Mesothelial cell of epicardium (in vitro differentiated cells): ENCODE data around the gene GXYLT2. TPM values are rescaled to one million over a fixed set of nuclear protein-coding genes. Genes with fewer than 3 reads are reported as not detected.

Source experiments
- DNase-seq, 2 experiments: peaks; one replicate each; pipeline ENCODE4 v3.0.0; 2021; ENCODE audit warnings: low spot score in 2 of 2; ENCODE audit not compliant: unreplicated experiment in 2 of 2
- H3K27ac Mint-ChIP-seq: 2 replicates; pipeline ENCODE4 v1.8.0; 2021; ENCODE audit warnings: mixed read lengths
- H3K27me3 Mint-ChIP-seq: 2 replicates; pipeline ENCODE4 v1.8.0; 2021; ENCODE audit warnings: low read depth, mixed read lengths
- H3K36me3 Mint-ChIP-seq: 2 replicates; pipeline ENCODE4 v1.8.0; 2021; ENCODE audit warnings: mixed read lengths
- H3K4me1 Mint-ChIP-seq: 2 replicates; pipeline ENCODE4 v1.8.0; 2021; ENCODE audit warnings: mixed read lengths
- H3K4me3 Mint-ChIP-seq: 2 replicates; pipeline ENCODE4 v1.8.0; 2021; ENCODE audit warnings: mild to moderate bottlenecking, moderate library complexity, mixed read lengths
- H3K9me3 Mint-ChIP-seq: 2 replicates; pipeline ENCODE4 v1.8.0; 2021; ENCODE audit warnings: mixed read lengths
- total RNA-seq: library from RNA; stranded (reverse); gene quantifications from 3 replicates; pipeline ENCODE4 v1.2.1, GENCODE V29; 2021
- TF ChIP-seq, protein P1 (sequence below): fragments of 200-600 bp; sonication (generic); IDR thresholded peaks from one replicate; pipeline ENCODE4 v1.5.0; 2021; ENCODE audit warnings: antibody characterized with exemption; ENCODE audit not compliant: unreplicated experiment

Gene GXYLT2
- total RNA-seq, 1 donor from 2014 or later, result 32.8 TPM

- H3K4me1 Mint-ChIP-seq, result peaks cover 14% of the 10 kb centered on the region
- H3K27ac Mint-ChIP-seq, result no peak overlapping the region
- TF ChIP-seq, protein P1, sequence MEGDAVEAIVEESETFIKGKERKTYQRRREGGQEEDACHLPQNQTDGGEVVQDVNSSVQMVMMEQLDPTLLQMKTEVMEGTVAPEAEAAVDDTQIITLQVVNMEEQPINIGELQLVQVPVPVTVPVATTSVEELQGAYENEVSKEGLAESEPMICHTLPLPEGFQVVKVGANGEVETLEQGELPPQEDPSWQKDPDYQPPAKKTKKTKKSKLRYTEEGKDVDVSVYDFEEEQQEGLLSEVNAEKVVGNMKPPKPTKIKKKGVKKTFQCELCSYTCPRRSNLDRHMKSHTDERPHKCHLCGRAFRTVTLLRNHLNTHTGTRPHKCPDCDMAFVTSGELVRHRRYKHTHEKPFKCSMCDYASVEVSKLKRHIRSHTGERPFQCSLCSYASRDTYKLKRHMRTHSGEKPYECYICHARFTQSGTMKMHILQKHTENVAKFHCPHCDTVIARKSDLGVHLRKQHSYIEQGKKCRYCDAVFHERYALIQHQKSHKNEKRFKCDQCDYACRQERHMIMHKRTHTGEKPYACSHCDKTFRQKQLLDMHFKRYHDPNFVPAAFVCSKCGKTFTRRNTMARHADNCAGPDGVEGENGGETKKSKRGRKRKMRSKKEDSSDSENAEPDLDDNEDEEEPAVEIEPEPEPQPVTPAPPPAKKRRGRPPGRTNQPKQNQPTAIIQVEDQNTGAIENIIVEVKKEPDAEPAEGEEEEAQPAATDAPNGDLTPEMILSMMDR, result no peak
- H3K9me3 Mint-ChIP-seq, result no peaks in the 10 kb centered on the region
- DNase-seq, result no peak
- no peaks in the 10 kb centered on the region for H3K27me3 Mint-ChIP-seq
- peaks cover 13% of the 10 kb centered on the region for H3K36me3 Mint-ChIP-seq
- no peak overlapping the region for H3K4me3 Mint-ChIP-seq
These were observed 84.8 kb downstream of the GXYLT2 start for GRCh38 chr3:72972706-72973030.

- TF ChIP-seq, protein P1, result no peak
- Mint-ChIP-seq H3K4me1 (peaks cover 14% of the 10 kb centered on the region), H3K27ac (peak overlapping the region; percentile 68), H3K9me3 (no peaks in the 10 kb centered on the region), H3K27me3 (no peaks in the 10 kb centered on the region), H3K36me3 (peaks cover 9% of the 10 kb centered on the region), H3K4me3 (no peak overlapping the region)
- DNase-seq, result peak in 1 of 2 experiments; percentile 40
These were observed 85.3 kb downstream of the GXYLT2 start for GRCh38 chr3:72973031-72973723.

- peaks cover 14% of the 10 kb centered on the region for H3K4me1 Mint-ChIP-seq
- peaks cover 6% of the 10 kb centered on the region for H3K36me3 Mint-ChIP-seq
- no peak overlapping the region for H3K27ac Mint-ChIP-seq
- TF ChIP-seq, protein P1, result no peak
- H3K9me3 Mint-ChIP-seq, result no peaks in the 10 kb centered on the region
- H3K4me3 Mint-ChIP-seq, result no peak overlapping the region
- no peaks in the 10 kb centered on the region for H3K27me3 Mint-ChIP-seq
- DNase-seq, result no peak
These were observed 85.9 kb downstream of the GXYLT2 start for GRCh38 chr3:72973786-72974185.

DNA sequence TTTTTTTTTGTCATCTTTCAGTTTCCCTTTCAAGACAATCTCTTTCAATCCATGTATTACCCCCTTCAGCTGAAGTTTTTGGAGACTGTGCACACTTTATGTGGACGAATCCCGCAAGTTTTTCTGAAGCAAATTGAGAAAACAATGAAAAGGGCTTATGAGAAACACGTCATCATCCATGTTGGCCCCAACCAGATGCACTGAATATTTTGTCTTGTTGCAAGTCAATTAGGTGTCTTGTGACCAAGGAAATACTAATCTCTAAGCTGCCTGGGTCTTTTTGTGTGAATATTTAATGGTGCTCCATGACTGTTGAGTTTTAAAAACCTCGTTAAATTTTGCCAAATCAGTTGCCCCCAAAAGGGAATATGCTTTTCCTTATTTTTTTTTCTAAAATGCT lies 87.1 kb downstream of the GXYLT2 start:
- H3K4me3 Mint-ChIP-seq, result no peak overlapping the region
- no peak overlapping the region for H3K27ac Mint-ChIP-seq
- DNase-seq, result no peak
- no peaks in the 10 kb centered on the region for H3K9me3 Mint-ChIP-seq
- no peaks in the 10 kb centered on the region for H3K27me3 Mint-ChIP-seq
- H3K36me3 Mint-ChIP-seq, result peaks cover 5% of the 10 kb centered on the region
- peaks cover 14% of the 10 kb centered on the region for H3K4me1 Mint-ChIP-seq
- TF ChIP-seq, protein P1, result no peak

- Mint-ChIP-seq H3K4me3 (no peak overlapping the region), H3K27ac (no peak overlapping the region), H3K9me3 (no peaks in the 10 kb centered on the region), H3K4me1 (peaks cover 14% of the 10 kb centered on the region), H3K36me3 (peaks cover 6% of the 10 kb centered on the region), H3K27me3 (no peaks in the 10 kb centered on the region)
- TF ChIP-seq, protein P1, result no peak
- DNase-seq, result no peak
These were observed 88.5 kb downstream of the GXYLT2 start for GRCh38 chr3:72976281-72976741.
